GM21528 (cell line): ENCODE measurements around the gene RGS7.
"Not testable (repeated sequence)": the region's sequence is repeated elsewhere in the genome, so short reads cannot be mapped to it uniquely, and the experiment has no call there.

Experiments
- ATAC-seq: cut with Tn5 transposase; IDR thresholded peaks from one replicate; pipeline ENCODE4 v1.9.1; 2021; ENCODE audit warnings: mild to moderate bottlenecking, moderate library complexity; ENCODE audit not compliant: unreplicated experiment, low FRiP score

The RGS7 gene

GRCh38 chr1:240941701-240942370 is 415.2 kb downstream of the RGS7 start:
- ATAC-seq: no peak

DNA sequence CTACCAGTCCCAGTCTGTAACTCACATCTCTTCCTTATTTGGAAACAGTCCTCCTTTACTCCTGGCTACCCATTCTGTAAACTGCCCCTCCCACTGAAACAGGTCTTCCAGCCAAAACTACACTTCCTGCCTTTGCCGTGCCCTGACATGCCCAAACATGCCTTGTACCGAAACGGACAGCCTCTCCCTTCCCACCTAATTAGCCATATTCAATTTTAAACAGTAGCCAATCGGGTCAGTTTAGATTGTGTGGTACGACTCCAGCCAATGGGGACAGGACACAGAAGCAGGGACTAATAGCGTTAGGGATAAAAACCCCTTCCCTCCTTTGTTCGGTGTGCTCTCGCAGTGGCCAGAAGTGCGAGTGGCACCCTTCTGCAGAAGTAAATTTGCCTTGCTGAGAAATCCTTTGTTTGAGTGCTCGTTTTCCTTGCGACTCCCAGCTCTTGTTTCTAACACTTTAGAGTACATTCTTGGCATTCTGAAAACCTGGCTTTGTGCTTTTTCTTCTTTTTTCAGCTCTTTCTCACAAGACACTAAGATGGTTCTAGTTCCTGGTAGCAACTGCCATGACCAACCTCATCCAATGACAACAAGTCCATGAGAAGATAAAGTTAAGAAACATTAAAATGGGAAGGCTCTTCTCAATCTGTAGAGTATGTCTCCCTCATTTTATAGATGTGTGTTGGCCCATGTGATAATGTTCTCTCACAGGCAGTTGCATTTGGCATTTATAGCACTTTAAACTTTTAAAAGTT is 419.9 kb downstream of the RGS7 start:
- ATAC-seq: no peak

- no peak for ATAC-seq
Observed at GRCh38 chr1:240935920-240936319, 421.1 kb downstream of the RGS7 start.

- ATAC-seq: no peak
Observed at GRCh38 chr1:240931031-240931430, 426.0 kb downstream of the RGS7 start.

DNA sequence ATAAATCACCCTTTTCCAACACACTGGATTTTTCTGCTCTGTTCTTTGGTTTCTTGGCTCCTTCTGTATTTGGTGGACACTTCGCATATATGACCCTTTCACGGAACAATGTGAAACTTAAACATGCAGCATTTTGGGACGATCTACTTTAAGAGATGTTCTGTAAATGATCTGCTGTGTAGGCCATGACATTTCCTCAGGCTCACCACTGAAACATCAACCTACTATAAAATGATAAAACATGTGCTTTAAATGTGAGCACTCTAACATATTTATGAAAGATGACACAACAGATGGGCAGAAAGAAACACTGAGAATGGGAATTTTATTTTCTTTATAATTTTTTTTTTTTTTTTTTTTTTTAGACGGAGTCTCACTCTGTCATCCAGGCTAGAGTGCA is 428.7 kb downstream of the RGS7 start:
- ATAC-seq: no peak

DNA sequence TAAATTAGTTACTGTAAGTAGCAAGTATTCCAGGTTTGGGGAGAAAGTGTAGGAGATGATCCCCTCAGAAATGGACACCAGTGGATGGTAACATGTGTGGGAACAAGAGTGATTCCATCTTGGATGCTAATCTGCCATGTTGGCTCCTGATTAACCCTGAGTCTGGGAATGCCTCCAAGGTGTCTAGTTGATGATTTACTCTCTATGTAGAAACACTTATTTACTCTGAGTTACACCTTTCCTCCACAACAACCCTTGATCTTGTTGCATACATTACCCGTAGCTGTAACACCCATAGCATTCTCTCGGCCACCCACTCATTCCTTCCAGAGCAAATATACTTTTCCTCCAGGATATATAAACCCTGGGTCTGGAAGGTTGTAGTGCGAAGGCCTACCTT is 429.2 kb downstream of the RGS7 start:
- no peak for ATAC-seq

DNA sequence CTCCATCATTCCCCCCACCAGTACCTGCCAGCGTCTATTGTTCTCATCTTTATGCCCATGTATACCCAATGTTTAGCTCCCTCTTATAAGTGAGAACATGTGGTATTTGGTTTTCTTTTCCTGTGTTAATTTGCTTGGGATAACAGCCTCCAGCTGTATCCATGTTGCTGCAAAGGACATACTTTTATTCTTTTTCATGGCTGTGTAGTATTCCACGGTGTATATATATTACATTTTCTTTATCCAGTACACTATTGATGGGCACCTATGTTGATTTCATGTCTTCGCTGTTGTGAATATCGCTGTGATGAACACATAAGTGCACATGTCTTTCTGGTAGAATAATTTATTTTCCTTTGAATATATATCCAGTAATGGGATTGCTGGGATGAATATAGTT is 431.7 kb downstream of the RGS7 start:
- ATAC-seq: no peak

DNA sequence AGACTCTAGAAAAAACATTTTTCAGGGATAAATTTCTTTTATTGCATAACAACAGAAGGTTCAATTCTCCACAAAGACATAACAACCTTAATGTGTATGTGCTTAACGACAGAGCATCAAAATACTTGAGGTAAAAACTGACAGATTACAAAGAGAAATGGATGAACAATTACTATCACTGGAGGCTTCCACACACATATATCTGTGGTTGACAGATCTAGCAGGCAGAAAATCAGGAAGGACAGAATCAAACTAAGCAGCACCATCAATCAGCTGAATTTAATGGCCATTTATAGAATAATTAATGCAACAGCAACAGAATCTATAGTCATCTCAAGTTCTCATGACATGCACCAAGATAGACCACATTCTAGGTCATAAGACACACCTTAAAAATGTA is 439.0 kb downstream of the RGS7 start:
- no peak for ATAC-seq

- ATAC-seq: no peak
Observed at GRCh38 chr1:240914506-240914905, 442.5 kb downstream of the RGS7 start.

DNA sequence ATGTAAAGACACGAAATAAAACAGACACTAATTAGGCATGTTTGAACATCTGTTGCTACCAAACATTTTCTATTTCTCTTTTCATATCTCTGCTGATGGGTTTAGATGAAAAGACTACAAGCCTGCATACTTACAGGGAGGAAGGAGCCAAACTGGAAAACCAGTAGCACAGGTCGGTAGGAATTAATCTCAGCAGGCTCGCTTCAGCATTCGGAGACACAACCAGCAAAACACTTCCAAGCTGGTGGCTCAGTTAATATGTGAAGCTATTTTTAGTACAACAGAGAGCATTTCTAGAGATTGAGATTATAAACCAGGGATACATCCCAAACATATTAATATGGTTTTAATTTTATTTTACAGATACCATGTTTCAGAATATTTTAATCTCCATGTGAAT is 444.2 kb downstream of the RGS7 start:
- no peak for ATAC-seq

- peak; percentile 76 for ATAC-seq
Observed at GRCh38 chr1:240909701-240910457, 447.1 kb downstream of the RGS7 start.

GRCh38 chr1:240906477-240906876 is 450.5 kb downstream of the RGS7 start:
- ATAC-seq: no peak

DNA sequence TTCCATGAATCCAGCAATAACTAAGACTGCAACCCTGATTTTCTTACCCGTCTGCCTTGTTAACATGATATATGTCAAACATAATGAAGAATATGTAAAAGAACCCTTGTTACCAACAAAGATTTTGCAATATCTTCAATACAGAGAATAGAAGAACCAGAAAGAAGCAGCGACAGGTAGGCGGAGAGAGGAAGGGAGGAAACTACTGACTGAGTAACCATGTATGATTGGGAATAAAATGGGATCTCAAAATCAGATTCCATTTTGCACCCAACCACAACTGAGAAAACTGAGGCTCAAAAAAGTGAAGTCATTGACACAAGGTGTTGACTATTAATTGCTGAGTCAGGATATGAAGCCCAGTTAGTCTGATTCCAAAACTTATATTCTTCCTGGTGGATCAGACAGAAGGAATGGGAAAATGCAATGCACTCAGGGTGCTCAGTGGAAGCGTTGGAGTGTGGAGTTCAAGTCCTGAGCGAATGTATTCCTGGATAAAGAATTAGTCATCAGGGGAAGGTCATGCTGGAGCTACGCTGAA is 451.7 kb downstream of the RGS7 start:
- ATAC-seq: no peak

DNA sequence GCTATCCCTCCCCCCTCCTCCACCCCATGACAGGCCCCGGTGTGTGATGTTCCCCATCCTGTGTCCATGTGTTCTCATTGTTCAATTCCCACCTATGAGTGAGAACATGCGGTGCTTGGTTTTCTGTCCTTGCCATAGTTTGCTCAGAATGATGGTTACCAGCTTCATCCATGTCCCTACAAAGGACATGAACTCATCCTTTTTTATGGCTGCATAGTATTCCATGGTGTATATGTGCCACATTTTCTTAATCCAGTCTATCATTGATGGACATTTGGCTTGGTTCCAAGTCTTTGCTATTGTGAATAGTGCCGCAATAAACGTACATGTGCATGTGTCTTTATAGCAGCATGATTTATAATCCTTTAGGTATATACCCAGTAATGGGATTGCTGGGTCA is 461.6 kb downstream of the RGS7 start:
- not testable (repeated sequence) for ATAC-seq

DNA sequence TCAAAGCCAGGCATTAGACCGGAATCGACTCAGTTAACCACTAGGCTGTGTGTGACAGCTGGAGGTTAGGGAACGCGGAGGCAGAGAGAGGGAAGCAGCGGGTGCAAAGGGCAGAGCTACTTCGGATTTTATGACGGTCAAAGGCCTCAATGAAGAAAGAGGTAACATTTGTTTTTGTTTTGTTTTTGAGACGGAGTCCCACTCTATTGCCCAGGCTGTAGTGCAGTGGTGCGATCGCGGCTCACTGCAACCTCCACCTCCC is 468.3 kb downstream of the RGS7 start:
- ATAC-seq: no peak

- peak; percentile 74 for ATAC-seq
Observed at GRCh38 chr1:240888039-240888786, 468.8 kb downstream of the RGS7 start.

DNA sequence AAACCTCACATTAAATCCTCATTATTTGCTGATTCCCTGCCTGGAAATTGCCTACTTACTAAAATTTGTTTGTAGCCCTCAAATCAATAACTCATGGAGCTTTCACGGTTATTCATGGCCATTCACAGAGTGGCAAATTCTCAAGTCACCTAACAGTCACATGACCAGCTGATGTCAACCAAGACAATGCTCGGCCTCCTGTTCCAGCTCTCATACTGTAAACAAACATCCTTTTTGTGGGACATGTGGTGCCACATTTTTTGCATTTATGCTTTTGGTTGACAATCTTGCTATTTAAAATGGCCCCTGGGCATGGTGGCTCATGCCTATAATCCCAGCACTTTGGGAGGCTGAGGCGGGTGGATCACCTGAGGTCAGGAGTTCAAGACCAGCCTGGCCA is 473.5 kb downstream of the RGS7 start:
- ATAC-seq: no peak

DNA sequence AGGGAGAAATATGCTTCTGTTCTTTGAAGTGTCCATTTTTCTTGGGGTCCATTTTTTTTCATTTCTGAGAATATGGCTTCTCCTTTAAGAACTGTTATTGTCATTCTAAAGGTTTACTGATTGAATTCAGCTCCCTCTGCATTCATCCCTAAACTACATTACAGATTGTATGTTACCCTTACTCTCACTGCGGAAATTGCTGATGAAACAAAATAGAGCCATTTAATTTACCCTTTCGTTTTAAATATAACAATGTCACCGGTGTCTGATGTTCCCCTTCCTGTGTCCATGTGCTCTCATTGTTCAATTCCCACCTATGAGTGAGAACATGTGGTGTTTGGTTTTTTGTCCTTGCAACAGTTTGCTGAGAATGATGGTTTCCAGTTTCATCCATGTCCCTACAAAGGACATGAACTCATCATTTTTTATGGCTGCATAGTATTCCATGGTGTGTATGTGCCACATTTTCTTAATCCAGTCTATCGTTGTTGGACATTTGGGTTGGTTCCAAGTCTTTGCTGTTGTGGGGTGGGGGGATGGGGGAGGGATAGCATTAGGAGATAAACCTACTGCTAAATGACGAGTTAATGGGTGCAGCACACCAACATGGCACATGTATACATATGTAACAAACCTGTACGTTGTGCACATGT is 474.2 kb downstream of the RGS7 start:
- ATAC-seq: not testable (repeated sequence)

DNA sequence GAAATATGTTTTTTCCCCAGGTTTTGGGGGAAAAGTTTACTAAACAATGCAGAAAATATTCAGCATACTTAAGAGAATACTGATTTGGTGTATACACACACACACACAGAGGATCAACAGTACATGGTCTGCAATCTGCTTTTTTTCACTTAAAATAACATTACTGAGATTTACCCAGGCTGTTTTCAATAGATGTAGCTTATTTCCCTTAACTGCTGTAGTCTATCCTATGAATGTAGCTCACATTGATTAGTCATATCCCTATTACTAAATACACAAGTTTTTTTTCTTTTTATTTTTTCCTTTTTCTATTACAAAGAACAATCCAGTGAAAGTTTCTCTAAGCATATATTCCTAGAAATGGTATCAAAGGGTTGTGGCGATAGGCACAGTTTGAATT is 478.4 kb downstream of the RGS7 start:
- no peak for ATAC-seq

- ATAC-seq: no peak
Observed at GRCh38 chr1:240877605-240878004, 479.4 kb downstream of the RGS7 start.
